RPMI7951 (cell line): ENCODE data around the gene ADAM17. TPM values are rescaled to one million over a fixed set of nuclear protein-coding genes. Genes with fewer than 3 reads are reported as not detected.
"Not testable (repeated sequence)": the region's sequence is repeated elsewhere in the genome, so short reads cannot be mapped to it uniquely, and the experiment has no call there.

Experiments
- DNase-seq: peaks from one replicate; pipeline ENCODE4 v3.0.0-alpha.2; 2012; ENCODE audit warnings: low read depth
- total RNA-seq: library from RNA; depleted of rRNA; stranded (reverse); fragments of >200 nt; shearing (Covaris generic); gene quantifications from 2 replicates; pipeline ENCODE4 v1.2.3, GENCODE V29; 2014

The ADAM17 gene
- total RNA-seq, 1 experiment from 2014 or later = 35.9 TPM

GRCh38 chr2:9524291-9524690 lies 31.3 kb downstream of the ADAM17 start:
- no peak for DNase-seq

GRCh38 chr2:9519250-9519649 lies 36.4 kb downstream of the ADAM17 start:
- DNase-seq = peak; percentile 23

GRCh38 chr2:9518780-9519179 lies 36.9 kb downstream of the ADAM17 start:
- DNase-seq = no peak

GRCh38 chr2:9518163-9518562 lies 37.5 kb downstream of the ADAM17 start:
- DNase-seq = no peak

GRCh38 chr2:9517118-9517782 lies 38.4 kb downstream of the ADAM17 start:
- DNase-seq = no peak

- not testable (repeated sequence) for DNase-seq
Observed at GRCh38 chr2:9513946-9514345, 41.7 kb downstream of the ADAM17 start.

- no peak for DNase-seq
Observed at GRCh38 chr2:9508931-9509330, 46.7 kb downstream of the ADAM17 start.

GRCh38 chr2:9498210-9498609 lies 57.4 kb downstream of the ADAM17 start:
- DNase-seq = no peak

- DNase-seq = no peak
Observed at GRCh38 chr2:9497017-9497416, 58.6 kb downstream of the ADAM17 start.

- DNase-seq = no peak
Observed at GRCh38 chr2:9494081-9494480, 61.5 kb downstream of the ADAM17 start.

- DNase-seq = no peak
Observed at GRCh38 chr2:9493478-9493877, 62.2 kb downstream of the ADAM17 start.

GRCh38 chr2:9492927-9493326 lies 62.7 kb downstream of the ADAM17 start:
- no peak for DNase-seq

- DNase-seq = no peak
Observed at GRCh38 chr2:9490789-9491188, 64.8 kb downstream of the ADAM17 start.

- no peak for DNase-seq
Observed at GRCh38 chr2:9488583-9489547, 66.8 kb downstream of the ADAM17 start.

- DNase-seq = no peak
Observed at GRCh38 chr2:9484533-9484932, 71.1 kb downstream of the ADAM17 start.

- no peak for DNase-seq
Observed at GRCh38 chr2:9483107-9483506, 72.5 kb downstream of the ADAM17 start.

GRCh38 chr2:9480157-9480556 lies 75.5 kb downstream of the ADAM17 start:
- no peak for DNase-seq

- DNase-seq = no peak
Observed at GRCh38 chr2:9478526-9478925, 77.1 kb downstream of the ADAM17 start.

- DNase-seq = no peak
Observed at GRCh38 chr2:9477914-9478313, 77.7 kb downstream of the ADAM17 start.

GRCh38 chr2:9474361-9475057 lies 81.1 kb downstream of the ADAM17 start, which contains the start of gene IAH1:
Gene IAH1 (plus strand): TSS chr2:9474551. CDS start chr2:9474567, 16 bp downstream.
- peak; percentile 58 for DNase-seq

GRCh38 chr2:9473985-9474360 lies 81.7 kb downstream of the ADAM17 start:
- no peak for DNase-seq

- no peak for DNase-seq
Observed at GRCh38 chr2:9473308-9473984, 82.2 kb downstream of the ADAM17 start.
